Superior temporal gyrus (tissue), 1 donor: Measurements from ENCODE around the gene PIK3IP1.

Source experiments
- DNase-seq: peaks from one replicate; pipeline ENCODE4 v3.0.0-alpha.2; 2016; ENCODE audit errors: extremely low spot score

Gene PIK3IP1

DNA sequence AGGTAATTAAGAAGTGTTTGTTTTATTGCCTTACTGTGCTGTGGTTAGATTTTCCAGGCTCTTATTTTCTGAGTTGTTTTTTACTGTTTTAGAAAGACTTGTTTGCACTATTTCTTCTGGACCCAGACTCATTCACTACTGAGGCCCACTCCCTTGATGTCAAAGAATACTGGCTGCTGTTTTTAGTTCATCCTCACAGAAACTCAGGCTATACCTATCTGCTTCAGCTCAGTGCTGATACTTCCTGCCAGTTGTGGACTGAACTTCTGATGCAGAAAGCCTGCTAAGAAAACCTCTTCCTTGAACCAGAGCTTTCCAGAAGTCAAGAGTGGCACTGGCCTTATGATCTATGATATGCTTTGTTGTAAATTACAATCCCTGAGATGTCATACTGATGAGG lies 15.9 kb upstream of the PIK3IP1 start:
- no peak for DNase-seq

DNA sequence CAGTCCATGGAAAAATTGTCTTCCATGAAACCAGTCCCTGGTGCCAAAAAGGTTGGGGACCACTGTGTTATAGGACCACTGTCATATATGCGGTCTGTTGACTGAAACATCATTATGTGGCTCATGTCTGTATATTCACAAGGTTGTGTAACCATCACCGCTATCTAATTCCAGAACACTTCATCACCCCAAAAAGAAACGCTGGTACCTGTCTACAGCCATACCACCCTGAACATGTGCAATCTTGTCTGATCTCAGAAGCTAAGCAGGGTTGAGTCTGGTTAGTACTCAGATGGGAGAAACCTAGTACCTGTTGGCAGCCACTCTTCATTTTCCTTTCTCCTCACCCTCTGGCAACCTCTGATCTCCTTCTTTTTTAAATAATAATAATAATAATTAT lies 12.9 kb upstream of the PIK3IP1 start:
- DNase-seq: no peak

- no peak for DNase-seq
Observed at GRCh38 chr22:31302537-31302936, 10.2 kb upstream of the PIK3IP1 start.

DNA sequence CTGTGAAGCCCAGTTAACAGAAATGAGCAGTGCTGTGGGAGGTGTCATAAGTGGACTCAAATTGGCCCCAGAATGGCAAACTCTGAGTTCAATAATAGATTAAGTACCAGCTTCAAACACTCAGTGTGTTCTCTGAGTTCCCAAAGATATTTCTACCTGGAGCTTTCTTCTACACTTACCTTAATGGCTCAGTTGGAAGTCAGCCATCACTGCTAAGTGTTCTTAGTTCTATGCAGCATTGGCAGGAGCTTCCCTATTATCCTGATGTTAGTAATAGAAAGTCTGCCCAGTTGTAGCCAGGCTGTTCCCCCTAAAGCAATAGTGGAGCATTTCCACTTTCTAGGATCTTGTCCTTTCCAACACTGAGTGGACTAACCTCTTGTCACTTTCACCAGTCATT lies 9.7 kb upstream of the PIK3IP1 start:
- no peak for DNase-seq

DNA sequence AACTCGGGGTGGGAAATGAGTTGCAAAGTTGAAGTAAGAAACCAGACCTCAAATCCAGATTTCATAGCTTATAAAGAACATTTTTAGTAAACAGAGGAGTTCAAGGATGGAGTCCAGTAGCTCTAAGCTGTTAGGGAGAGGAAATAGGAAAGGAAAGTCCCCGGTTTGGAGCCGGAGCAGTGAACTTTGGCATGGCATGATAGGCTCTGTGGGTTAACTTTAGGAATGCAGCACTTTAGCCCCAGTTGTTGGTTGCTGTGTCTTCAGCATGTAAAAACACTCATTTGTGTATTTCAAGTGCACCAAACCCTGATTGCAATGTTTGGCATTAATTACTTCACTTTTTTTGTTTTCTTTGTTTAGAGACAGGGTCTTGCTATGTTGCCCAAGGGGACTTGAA lies 8.6 kb upstream of the PIK3IP1 start:
- no peak for DNase-seq

DNA sequence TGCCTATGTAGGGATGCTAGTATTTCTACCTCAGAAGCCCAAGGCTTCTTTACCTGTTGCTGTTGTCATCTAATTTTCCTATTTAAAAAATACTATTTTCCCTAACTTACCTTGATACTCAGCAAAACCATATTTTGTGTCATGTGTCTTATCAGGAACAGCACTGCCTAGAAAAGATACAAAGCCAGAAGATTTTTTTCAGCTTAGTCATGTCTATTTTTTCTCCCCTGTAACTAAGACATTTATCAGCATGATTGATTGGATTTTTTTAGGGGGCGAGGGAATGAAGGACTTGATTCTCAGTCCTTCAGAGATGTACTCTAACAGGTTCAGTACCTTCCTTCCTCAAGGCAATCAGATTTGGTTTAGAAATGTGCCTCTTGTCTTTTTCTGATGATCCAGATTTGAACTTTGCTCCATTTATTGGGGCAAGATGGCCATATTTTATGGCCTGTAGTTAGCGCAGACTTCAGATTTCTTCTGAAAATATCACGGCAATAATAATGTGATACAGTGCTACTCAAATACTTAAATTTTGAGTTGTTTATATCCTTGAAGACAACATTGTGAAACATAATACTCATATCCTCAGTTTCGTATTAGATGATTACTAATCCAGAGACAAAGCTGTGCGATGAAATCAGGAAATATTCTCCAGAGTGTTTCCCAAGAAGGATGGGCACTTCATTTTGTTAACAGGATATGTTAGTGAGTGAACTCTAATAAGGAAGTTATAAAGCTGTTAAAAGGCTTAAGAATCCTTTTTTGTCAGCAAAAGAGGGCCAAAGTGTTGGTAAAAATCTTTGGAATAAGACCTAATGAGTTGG lies 3.8 kb upstream of the PIK3IP1 start:
- DNase-seq: peak; percentile 46

- no peak for DNase-seq
Observed at GRCh38 chr22:31295360-31295759, 3.1 kb upstream of the PIK3IP1 start.

- no peak for DNase-seq
Observed at GRCh38 chr22:31291481-31292235, 630 bp downstream of the PIK3IP1 start.

DNA sequence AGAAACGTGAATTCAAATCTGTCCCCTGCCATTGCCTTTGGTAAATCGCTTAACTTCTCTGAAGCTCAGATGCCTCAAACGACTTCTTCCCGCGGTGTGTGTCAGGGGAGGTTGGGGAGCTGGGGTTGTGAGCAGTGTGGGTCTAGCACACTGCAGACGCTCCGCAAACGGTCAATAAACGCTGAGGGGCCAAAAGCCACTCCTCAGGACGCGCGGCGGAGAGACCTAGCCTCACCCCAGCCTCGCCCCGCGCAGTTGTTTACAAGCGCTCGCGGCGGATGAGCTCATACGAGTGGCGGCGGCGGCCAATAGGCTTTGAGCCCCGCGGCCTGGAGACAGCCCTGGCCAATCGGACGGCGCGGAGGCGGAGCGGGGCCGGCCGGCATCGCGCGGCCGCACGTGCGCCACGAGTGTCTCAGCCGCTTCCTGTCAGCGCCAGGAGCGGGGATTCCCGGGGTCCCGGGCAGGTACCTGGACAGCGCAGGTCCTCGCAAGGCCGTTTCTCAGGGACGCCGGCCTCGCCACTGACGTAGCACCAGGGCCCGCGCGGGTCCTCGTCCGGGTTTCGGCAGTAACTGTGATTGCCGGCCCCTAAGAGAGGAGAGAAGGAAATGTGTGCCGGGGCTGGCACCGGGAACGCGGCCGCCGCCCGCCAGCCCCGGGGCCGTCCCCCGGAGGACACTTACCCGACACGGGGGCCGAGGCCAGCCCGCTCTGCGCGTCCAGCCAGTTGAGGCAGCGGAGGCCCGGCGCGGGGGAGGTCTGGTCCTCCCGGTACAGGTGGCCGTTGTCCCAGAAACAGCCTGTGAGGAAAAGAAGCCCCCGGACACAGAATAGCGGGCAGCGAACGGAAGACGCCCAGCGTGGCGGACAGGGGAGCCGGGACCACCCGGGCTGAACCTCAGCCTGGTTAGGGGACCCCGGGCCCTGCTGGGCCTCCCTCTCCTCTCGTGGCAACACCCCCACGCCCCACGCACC lies 1.5 kb downstream of the PIK3IP1 start:
- peak; percentile 97 for DNase-seq

- no peak for DNase-seq
Observed at GRCh38 chr22:31289344-31289743, 2.9 kb downstream of the PIK3IP1 start.

DNA sequence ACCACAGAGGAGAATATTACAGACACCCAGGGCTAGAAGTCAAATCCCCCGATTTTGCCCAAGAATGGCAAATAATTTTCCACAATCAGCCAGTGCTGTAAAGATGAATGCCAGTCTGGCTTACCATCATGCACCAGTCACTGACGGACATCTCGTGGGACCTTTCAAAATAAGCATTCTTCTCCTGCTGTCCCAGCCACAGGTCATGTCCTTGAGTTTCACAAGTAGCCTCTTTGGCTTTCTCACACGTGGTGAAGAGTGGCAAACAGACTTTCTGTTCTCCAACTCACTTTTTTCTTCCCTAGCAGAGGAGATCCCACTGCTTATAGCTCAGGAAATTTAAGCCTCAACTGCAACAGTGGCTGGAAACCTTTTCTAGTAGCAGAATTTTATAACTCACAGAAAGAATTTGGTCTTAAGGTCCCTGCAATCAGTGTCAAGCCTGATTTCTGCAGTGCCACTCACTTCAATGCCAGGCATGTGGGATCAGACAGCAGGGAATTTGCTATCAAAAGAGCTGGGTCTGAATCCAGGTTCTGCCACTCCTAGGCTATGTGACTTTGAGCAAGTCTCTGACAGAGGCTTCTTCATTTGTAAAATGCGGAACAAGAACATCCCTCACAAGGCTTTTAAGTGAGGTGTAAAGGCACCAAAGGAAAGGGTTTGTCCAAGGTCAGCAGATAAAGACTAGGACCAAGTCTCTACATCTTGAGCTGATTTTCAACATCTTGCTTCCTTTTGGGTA lies 3.6 kb downstream of the PIK3IP1 start:
- DNase-seq: no peak

- DNase-seq: no peak
Observed at GRCh38 chr22:31287818-31288495, 4.3 kb downstream of the PIK3IP1 start.

DNA sequence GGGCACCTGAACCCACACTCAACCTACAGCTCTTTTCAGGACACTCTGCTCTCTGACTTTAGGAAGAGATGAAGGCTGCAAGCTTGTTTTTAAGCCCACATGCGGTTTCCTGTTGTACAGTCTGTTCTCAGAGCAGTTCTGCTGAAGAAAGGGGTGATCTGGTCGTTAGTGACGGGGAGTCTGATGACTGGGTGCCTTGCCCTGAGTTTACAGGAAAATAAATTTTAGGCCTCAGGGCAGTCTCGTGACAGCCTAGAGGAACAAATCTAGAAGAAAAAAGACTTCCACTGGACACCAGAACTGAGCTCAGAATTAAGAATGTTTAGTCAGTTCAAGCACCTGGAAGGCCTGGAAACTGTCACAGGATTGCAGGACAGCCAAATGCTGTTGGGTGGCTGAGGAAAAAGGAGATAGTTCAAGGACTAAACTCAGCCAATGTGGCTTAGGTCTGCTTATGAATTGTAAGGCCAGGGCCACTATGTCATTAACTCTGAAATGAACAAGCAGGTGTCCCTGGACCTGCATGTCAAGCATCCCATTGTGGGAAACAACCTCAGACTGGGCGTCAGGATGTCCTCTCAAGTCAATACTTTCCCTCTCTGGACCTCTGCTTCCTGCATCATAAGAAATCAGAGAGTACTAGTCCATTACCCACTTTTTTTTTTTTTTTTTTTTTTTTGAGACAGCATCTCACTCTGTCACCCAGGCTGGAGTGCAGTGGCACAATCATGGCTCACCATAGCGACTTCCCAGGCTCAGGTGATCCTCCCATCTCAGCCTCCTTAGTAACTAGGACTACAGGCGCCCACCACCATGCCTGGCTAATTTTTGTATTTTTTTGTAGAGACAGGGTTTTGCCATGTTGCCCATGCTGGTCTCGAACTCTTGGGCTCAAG lies 5.7 kb downstream of the PIK3IP1 start:
- no peak for DNase-seq

- DNase-seq: no peak
Observed at GRCh38 chr22:31284281-31285155, 7.8 kb downstream of the PIK3IP1 start.

- DNase-seq: no peak
Observed at GRCh38 chr22:31282748-31283468, 9.4 kb downstream of the PIK3IP1 start.

DNA sequence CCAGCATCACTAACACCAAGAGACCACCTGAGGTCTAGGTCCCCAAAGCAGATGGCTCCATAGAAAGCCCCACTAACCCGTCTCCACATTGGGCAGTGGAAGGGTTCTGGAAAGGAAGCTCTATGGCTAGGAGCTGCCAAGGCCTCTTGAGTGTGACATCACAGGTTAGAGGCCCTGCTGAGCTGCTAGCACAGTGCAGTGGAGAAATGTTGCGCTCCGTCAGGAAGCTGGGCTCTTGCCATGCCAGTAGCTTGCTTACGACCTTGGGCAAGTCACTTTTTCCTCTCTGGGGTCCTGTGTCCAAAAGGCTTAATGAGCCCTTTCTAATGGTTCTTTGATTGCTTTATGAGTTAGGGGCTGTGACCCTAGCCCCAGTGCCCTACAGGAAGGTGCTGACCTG lies 10.6 kb downstream of the PIK3IP1 start:
- no peak for DNase-seq

- no peak for DNase-seq
Observed at GRCh38 chr22:31279821-31280505, 12.3 kb downstream of the PIK3IP1 start.

DNA sequence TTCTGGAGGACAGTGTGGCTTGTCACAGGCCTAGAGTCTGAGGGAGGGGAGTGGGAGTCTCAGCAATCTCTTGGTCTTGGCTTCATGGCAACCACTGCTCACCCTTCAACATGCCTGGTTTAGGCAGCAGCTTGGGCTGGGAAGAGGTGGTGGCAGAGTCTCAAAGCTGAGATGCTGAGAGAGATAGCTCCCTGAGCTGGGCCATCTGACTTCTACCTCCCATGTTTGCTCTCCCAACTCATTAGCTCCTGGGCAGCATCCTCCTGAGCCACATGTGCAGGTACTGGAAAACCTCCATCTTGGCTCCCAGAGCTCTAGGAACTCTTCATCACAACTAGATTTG lies 13.0 kb downstream of the PIK3IP1 start:
- DNase-seq: no peak
